WTC11 (cell line): ENCODE results near the gene TNNT1. TPM values are rescaled to one million over a fixed set of nuclear protein-coding genes. Genes with fewer than 3 reads are reported as not detected.

Experiments used
- ATAC-seq: fragments of 200-7000 bp; cut with Tn5 transposase; 2 replicates; pipeline ENCODE4 v1.10.0; 2021; ENCODE audit warnings: mild to moderate bottlenecking, moderate library complexity
- CTCF ChIA-PET: fragments of 300-600 bp; sonication (Branson Sonifier 250); formaldehyde crosslinking; loops from one replicate; lab custom pipeline; 2021; ENCODE audit warnings: antibody characterized with exemption; lab: Charles Lee
- POLR2A ChIA-PET: fragments of 350-600 bp; sonication (Branson Sonifier 250); formaldehyde crosslinking; loops from one replicate; lab custom pipeline; 2021; ENCODE audit warnings: antibody characterized with exemption; lab: Charles Lee
- DNase-seq: peaks from one replicate; pipeline ENCODE4 v3.0.0; 2021; ENCODE audit warnings: low spot score
- H3K27ac Mint-ChIP-seq: 2 replicates; pipeline ENCODE4 v1.8.0; 2021; ENCODE audit warnings: mixed read lengths
- H3K27me3 Mint-ChIP-seq: 2 replicates; pipeline ENCODE4 v1.8.0; 2021; ENCODE audit warnings: low read depth, mild to moderate bottlenecking, moderate library complexity, mixed read lengths
- H3K36me3 Mint-ChIP-seq: 2 replicates; pipeline ENCODE4 v1.8.0; 2021; ENCODE audit warnings: mixed read lengths
- H3K4me1 Mint-ChIP-seq: 2 replicates; pipeline ENCODE4 v1.8.0; 2022; ENCODE audit warnings: mixed read lengths
- H3K4me3 Mint-ChIP-seq: 2 replicates; pipeline ENCODE4 v1.8.0; 2021; ENCODE audit warnings: mild to moderate bottlenecking, moderate library complexity, mixed read lengths
- H3K9me3 Mint-ChIP-seq: 2 replicates; pipeline ENCODE4 v1.8.0; 2021; ENCODE audit warnings: mixed read lengths
- ARID4B ChIP-seq: sonication (generic); formaldehyde crosslinking; IDR thresholded peaks from 2 replicates; pipeline ENCODE4 v1.8.0; 2023; ENCODE audit warnings: missing genetic modification reagents, mild to moderate bottlenecking, borderline replicate concordance
- ATF6 ChIP-seq: sonication (generic); formaldehyde crosslinking; IDR thresholded peaks from 2 replicates; pipeline ENCODE4 v1.8.1; 2023; ENCODE audit warnings: mild to moderate bottlenecking, missing genetic modification reagents
- CTCF ChIP-seq: fragments of 200-600 bp; IDR thresholded peaks from 2 replicates; pipeline ENCODE4 v1.8.0; 2022; ENCODE audit warnings: antibody characterized with exemption
- E2F1 ChIP-seq: sonication (generic); formaldehyde crosslinking; IDR thresholded peaks from 2 replicates; pipeline ENCODE4 v1.8.0; 2022; ENCODE audit warnings: mild to moderate bottlenecking, missing genetic modification reagents
- FOXP4 ChIP-seq: sonication (generic); formaldehyde crosslinking; IDR thresholded peaks from 2 replicates; pipeline ENCODE4 v1.8.0; 2022; ENCODE audit warnings: mild to moderate bottlenecking, missing genetic modification reagents
- MLX ChIP-seq: sonication (generic); formaldehyde crosslinking; IDR thresholded peaks from 2 replicates; pipeline ENCODE4 v1.8.1; 2023; ENCODE audit warnings: mild to moderate bottlenecking, missing genetic modification reagents, moderate library complexity
- SMAD4 ChIP-seq: sonication (generic); formaldehyde crosslinking; IDR thresholded peaks from 2 replicates; pipeline ENCODE4 v1.8.0; 2022; ENCODE audit warnings: mild to moderate bottlenecking, missing genetic modification reagents
- USF2 ChIP-seq: sonication (generic); formaldehyde crosslinking; IDR thresholded peaks from 2 replicates; pipeline ENCODE4 v1.8.1; 2023; ENCODE audit warnings: mild to moderate bottlenecking, missing genetic modification reagents, moderate library complexity
- ZNF512 ChIP-seq: sonication (generic); formaldehyde crosslinking; IDR thresholded peaks from 2 replicates; pipeline ENCODE4 v1.8.1; 2022; ENCODE audit warnings: missing genetic modification reagents, borderline replicate concordance
- total RNA-seq: library from RNA; stranded (reverse); gene quantifications from 3 replicates; pipeline ENCODE4 v1.2.3, GENCODE V29; 2021

TNNT1 gene
- total RNA-seq, 1 experiment from 2014 or later = 50.6 TPM

- Mint-ChIP-seq H3K27ac (peak overlapping the region; percentile 76), H3K9me3 (no peaks in the 10 kb centered on the region), H3K4me3 (peak overlapping the region; percentile 88), H3K4me1 (peaks cover 43% of the 10 kb centered on the region), H3K36me3 (peaks cover 15% of the 10 kb centered on the region), H3K27me3 (peaks cover 38% of the 10 kb centered on the region)
- TF ChIP-seq ZNF512 (CRISPR knock-in tag) (no peak), CTCF (peak; percentile 95)
- DNase-seq (peak; percentile 97), ATAC-seq (no peak)
- CTCF ChIA-PET = interaction anchor here (0.6 to 3.6 kb wide), 30 partner anchors 8 to 625 kb away, joined by 3 to 46 read pairs (median 5); partner anchors contain the start of genes CDC42EP5, DNAAF3, EPS8L1 and LENG9
- POLR2A ChIA-PET = interaction anchor here (1.9 kb wide), 1 partner anchor 27 kb away, joined by 5 read pairs; no protein-coding TSS in a partner anchor
These were observed 60.3 kb downstream of the TNNT1 start for GRCh38 chr19:55088543-55089341.

GRCh38 chr19:55088021-55088451, 61.0 kb downstream of the TNNT1 start:
- H3K27me3 Mint-ChIP-seq = peaks cover 42% of the 10 kb centered on the region
- TF ChIP-seq ATF6 = no peak
- TF ChIP-seq SMAD4 = no peak
- TF ChIP-seq MLX = no peak
- TF ChIP-seq E2F1 = no peak
- no peak for TF ChIP-seq USF2 (CRISPR knock-in tag)
- no peak for TF ChIP-seq ARID4B (CRISPR knock-in tag)
- TF ChIP-seq FOXP4 (CRISPR knock-in tag) = no peak
- H3K27ac Mint-ChIP-seq = peak overlapping the region; percentile 76
- peaks cover 15% of the 10 kb centered on the region for H3K36me3 Mint-ChIP-seq
- H3K4me1 Mint-ChIP-seq = peaks cover 46% of the 10 kb centered on the region
- peak; percentile 17 for DNase-seq
- no peak for ATAC-seq
- peak overlapping the region; percentile 88 for H3K4me3 Mint-ChIP-seq
- ChIA-PET CTCF (interaction anchor here (0.5 to 3.6 kb wide), 20 partner anchors 11 to 625 kb away, joined by 3 to 46 read pairs (median 6); partner anchors contain the start of genes CDC42EP5, DNAAF3, EPS8L1 and LENG9), POLR2A (interaction anchor here (1.8 to 1.9 kb wide), 2 partner anchors 26 to 27 kb away, joined by 5 to 6 read pairs; partner anchors contain the start of gene RDH13)
- no peaks in the 10 kb centered on the region for H3K9me3 Mint-ChIP-seq
